ENCODE data around the gene TLR1.

DNA sequence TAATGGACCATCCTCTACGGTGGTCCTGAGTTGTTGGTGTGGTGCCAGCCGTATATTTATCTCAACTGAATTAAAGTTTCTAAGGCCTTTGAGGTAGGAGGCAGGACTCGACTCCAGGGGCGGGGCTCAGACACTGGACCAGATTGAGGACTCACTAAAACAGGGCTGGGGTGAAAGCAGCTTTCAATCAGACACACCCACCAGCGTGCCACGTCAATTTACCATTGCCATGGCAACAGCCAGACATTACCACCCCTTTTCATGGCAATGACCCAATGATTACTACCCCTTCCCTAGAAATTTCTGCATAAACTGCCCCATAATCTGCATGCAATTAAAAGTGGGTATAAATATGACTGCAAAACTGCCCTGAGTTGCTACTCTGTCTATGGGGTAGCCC is 6.7 kb upstream of the TLR1 start:
- no peak for TF ChIP-seq POLR2A (IDR thresholded peaks at IDR 0.05)
- no peak for TF ChIP-seq EP300 (IDR thresholded peaks at IDR 0.05)
